HUES64 (cell line): ENCODE measurements around the gene MLYCD.
A peak's percentile ranks its signal among the peaks of the same experiment; 100 is the strongest.

Experiments
- H3K27ac ChIP-seq: 2 replicates; pipeline ENCODE4 v1.7.0; 2013; ENCODE audit warnings: low read depth, low read length, inconsistent platforms
- H3K27me3 ChIP-seq: 2 replicates; pipeline ENCODE4 v1.6.1; 2013; ENCODE audit warnings: mild to moderate bottlenecking, low read length; ENCODE audit not compliant: insufficient read depth
- H3K36me3 ChIP-seq: 2 replicates; pipeline ENCODE4 v1.6.1; 2013; ENCODE audit warnings: mild to moderate bottlenecking, low read length; ENCODE audit not compliant: insufficient read depth
- H3K4me1 ChIP-seq: 2 replicates; pipeline ENCODE4 v1.6.1; 2013; ENCODE audit warnings: mild to moderate bottlenecking, low read length, moderate library complexity; ENCODE audit not compliant: insufficient read depth
- H3K4me3 ChIP-seq: 2 replicates; pipeline ENCODE4 v1.5.1; 2013; ENCODE audit warnings: mild to moderate bottlenecking, low read length, moderate library complexity
- H3K9ac ChIP-seq: 2 replicates; pipeline ENCODE4 v1.6.1; 2013; ENCODE audit warnings: mild to moderate bottlenecking, low read depth, low read length
- H3K9me3 ChIP-seq: 2 replicates; pipeline ENCODE4 v1.6.1; 2013; ENCODE audit warnings: low read depth, low read length; ENCODE audit not compliant: insufficient read depth
- WGBS: fragments of 150-250, 120-280 bp; methylation state at CpG from one replicate; pipeline ENCODE4 v1.1.7; 2013; ENCODE audit warnings: missing lambda C conversion rate; 5-methylcytosine and 5-hydroxymethylcytosine counted together

MLYCD gene

DNA sequence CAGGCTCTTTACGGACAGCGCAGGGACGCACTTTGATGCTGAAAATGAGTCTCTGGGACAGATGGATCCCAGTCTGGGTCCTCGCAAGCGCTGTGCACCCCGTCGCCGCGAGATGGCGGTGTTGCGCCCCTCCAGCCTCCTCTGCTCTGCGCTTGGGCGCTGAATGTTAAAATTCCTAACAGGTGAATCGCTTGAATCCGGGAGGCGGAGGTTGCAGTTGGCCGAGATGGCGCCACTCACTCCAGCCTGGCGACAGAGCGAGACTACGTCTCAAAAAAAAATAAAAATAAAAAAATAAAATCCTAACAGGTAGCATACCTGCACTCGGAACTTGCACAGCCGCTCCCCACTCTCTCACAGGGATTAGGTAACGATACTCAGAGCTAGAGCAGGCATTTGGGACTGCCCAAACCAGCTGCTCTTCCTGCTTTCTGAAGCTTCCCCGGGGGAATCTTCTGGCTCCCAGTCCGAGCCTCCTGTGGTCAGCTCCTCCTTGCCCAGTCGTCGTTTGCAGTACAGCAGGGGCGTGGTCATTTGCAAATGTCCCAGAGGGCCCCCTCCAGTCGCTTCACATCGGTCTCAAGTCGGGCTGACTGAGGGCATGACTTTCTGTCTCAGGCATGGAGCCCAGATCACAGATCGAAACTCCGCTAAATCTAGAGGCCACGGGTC is 27.9 kb downstream of the MLYCD start:
- Histone ChIP-seq H3K9me3 (no peaks in the 10 kb centered on the region), H3K27me3 (no peaks in the 10 kb centered on the region), H3K36me3 (no peaks in the 10 kb centered on the region), H3K4me3 (peak overlapping the region; percentile 46), H3K4me1 (peaks cover 5% of the 10 kb centered on the region; the same call in 1 of the 2 replicates), H3K27ac (peak overlapping the region; percentile 51; the same call in 1 of the 2 replicates), H3K9ac (peak overlapping the region; percentile 61)
- 6% methylated on average over 32 of the region's 35 CpGs for WGBS

DNA sequence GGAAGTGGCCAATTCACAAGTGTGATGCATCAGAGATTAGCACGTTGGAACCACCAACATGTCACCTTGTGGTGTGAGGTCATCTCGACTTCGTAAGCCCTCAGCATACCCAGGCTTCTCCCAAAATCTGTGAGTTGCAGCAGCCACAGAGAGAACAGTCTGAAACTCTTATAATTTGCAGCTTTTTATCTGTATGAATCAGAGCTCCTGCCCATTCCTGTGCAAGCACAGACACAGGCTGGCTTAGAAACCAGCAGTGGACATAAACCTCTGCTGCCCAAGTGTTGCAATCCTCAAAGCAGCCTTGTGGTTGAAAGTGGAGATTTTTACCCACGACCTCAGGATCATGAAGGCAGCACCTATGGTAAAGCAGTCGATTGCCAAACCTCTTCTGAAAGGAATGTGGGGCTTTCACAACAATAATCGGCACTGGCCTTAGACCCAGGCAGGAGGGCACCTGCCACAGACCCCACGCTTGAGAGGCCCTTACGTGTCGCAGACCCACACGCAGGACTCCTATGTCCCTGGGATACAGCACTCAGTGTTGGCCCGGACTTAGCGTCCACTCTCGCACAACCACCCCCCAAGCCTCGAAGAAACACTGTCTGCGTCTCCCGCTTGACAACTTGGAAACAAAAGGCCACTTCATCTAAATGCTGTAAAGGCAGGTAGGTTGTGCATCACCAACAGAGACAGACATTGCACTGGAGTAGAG is 29.6 kb downstream of the MLYCD start:
- peaks cover 5% of the 10 kb centered on the region; the same call in 1 of the 2 replicates for H3K4me1 ChIP-seq
- H3K27ac ChIP-seq: no peak overlapping the region
- no peaks in the 10 kb centered on the region for H3K9me3 ChIP-seq
- WGBS: 90% methylated on average over 16 of the region's 16 CpGs
- H3K36me3 ChIP-seq: no peaks in the 10 kb centered on the region
- no peak overlapping the region for H3K9ac ChIP-seq
- H3K27me3 ChIP-seq: no peaks in the 10 kb centered on the region
- H3K4me3 ChIP-seq: no peak overlapping the region

DNA sequence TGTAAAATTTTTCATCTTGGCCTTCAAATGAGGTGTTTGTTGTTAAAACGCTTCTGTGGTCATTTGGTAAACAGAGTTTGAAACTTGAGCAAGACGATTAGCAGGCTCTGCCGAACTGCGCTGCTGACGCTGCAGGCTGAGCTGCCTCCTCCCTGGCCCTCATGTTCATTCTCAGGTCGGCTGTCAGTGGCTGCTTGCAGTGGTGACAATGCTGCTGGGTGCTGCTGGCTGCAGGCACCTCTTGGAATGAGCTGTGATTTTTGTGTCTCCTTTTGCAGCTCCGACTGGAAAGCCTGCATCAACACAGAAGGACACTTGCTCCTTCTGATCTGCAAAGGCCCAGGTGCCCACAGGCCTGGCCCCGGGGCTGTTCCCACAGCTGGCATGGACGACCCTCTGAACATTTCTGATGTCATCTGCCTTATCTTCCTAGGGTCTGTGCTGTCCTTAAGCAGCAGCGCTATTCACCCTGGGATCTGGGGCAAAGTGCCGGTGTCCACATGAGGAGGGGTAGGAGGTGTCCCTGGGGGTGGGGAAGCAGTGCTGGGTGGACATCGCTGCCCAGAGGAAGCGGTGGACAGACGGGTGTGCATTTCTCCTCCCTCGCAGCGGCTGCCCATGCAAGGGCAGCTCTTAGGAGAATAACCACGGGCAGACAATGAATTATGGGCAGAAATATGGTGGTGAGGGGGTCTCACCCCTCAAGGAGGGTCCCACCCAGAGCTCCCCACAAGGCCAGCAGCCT is 31.1 kb downstream of the MLYCD start:
- Histone ChIP-seq H3K27me3 (no peaks in the 10 kb centered on the region), H3K9ac (no peak overlapping the region), H3K4me3 (no peak overlapping the region), H3K36me3 (no peaks in the 10 kb centered on the region), H3K4me1 (peaks cover 5% of the 10 kb centered on the region; the same call in 1 of the 2 replicates), H3K27ac (no peak overlapping the region), H3K9me3 (no peaks in the 10 kb centered on the region)
- 92% methylated on average over 17 of the region's 17 CpGs for WGBS

GRCh38 chr16:83930730-83931500 is 32.0 kb downstream of the MLYCD start:
- H3K27ac ChIP-seq: no peak overlapping the region
- 93% methylated on average over 22 of the region's 22 CpGs for WGBS
- H3K36me3 ChIP-seq: no peaks in the 10 kb centered on the region
- peaks cover 5% of the 10 kb centered on the region; the same call in 1 of the 2 replicates for H3K4me1 ChIP-seq
- H3K9ac ChIP-seq: no peak overlapping the region
- H3K27me3 ChIP-seq: no peaks in the 10 kb centered on the region
- no peak overlapping the region for H3K4me3 ChIP-seq
- H3K9me3 ChIP-seq: no peaks in the 10 kb centered on the region

DNA sequence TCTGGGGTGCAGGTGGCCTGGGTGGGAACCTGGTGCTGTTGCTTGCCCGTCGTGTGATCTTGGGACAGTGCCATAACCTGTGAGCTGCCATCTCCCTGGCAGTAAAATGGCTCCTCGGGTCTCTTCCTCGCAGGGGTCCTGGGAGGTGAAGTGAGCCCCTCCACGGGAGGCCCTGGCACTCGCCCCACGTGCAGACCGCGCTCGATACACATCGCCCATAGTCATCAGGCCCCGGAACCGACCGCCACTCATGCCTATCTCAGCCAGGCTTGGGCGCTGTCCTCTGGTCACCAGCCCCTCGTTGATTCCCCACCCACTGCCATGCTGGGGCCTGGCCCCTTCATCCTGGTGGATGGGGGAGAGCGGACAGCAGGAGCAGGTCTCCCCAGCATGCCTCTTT is 32.6 kb downstream of the MLYCD start:
- Histone ChIP-seq H3K4me3 (no peak overlapping the region), H3K27ac (no peak overlapping the region)
- 92% methylated on average over 17 of the region's 17 CpGs for WGBS

GRCh38 chr16:83932304-83932703 is 33.4 kb downstream of the MLYCD start:
- H3K27ac ChIP-seq: no peak overlapping the region
- peaks cover 3% of the 10 kb centered on the region; the same call in 1 of the 2 replicates for H3K4me1 ChIP-seq
- no peaks in the 10 kb centered on the region for H3K27me3 ChIP-seq
- WGBS: 94% methylated on average over 11 of the region's 11 CpGs
- no peaks in the 10 kb centered on the region for H3K36me3 ChIP-seq
- no peak overlapping the region for H3K9ac ChIP-seq
- H3K4me3 ChIP-seq: no peak overlapping the region
- H3K9me3 ChIP-seq: no peaks in the 10 kb centered on the region

More for the DNA sequence above, 32.6 kb downstream of the MLYCD start:
- Histone ChIP-seq H3K9ac (no peak overlapping the region), H3K36me3 (no peaks in the 10 kb centered on the region), H3K9me3 (no peaks in the 10 kb centered on the region), H3K27me3 (no peaks in the 10 kb centered on the region), H3K4me1 (peaks cover 5% of the 10 kb centered on the region; the same call in 1 of the 2 replicates)

GRCh38 chr16:83932955-83933673 is 34.2 kb downstream of the MLYCD start:
- no peak overlapping the region for H3K4me3 ChIP-seq
- no peak overlapping the region for H3K9ac ChIP-seq
- WGBS: 93% methylated on average over 25 of the region's 25 CpGs
- H3K4me1 ChIP-seq: no peaks in the 10 kb centered on the region
- no peaks in the 10 kb centered on the region for H3K9me3 ChIP-seq
- no peaks in the 10 kb centered on the region for H3K36me3 ChIP-seq
- no peaks in the 10 kb centered on the region for H3K27me3 ChIP-seq
- H3K27ac ChIP-seq: no peak overlapping the region

- Histone ChIP-seq H3K4me3 (no peak overlapping the region), H3K27me3 (no peaks in the 10 kb centered on the region), H3K9ac (no peak overlapping the region), H3K4me1 (no peaks in the 10 kb centered on the region), H3K9me3 (no peaks in the 10 kb centered on the region), H3K27ac (no peak overlapping the region), H3K36me3 (no peaks in the 10 kb centered on the region)
- WGBS: 90% methylated on average over 28 of the region's 28 CpGs
Observed at GRCh38 chr16:83933885-83934683, 35.2 kb downstream of the MLYCD start.

- Histone ChIP-seq H3K9me3 (no peaks in the 10 kb centered on the region), H3K27ac (no peak overlapping the region), H3K36me3 (no peaks in the 10 kb centered on the region), H3K4me3 (no peak overlapping the region), H3K4me1 (no peaks in the 10 kb centered on the region), H3K9ac (no peak overlapping the region), H3K27me3 (no peaks in the 10 kb centered on the region)
- WGBS: 88% methylated on average over 12 of the region's 12 CpGs
Observed at GRCh38 chr16:83934684-83934977, 35.7 kb downstream of the MLYCD start.
